Pulmonary artery endothelial cell (primary cell): ENCODE results near the gene TMSB4X. TPM values are rescaled to one million over a fixed set of nuclear protein-coding genes. Genes with fewer than 3 reads are reported as not detected.
"Not testable (repeated sequence)": the region's sequence is repeated elsewhere in the genome, so short reads cannot be mapped to it uniquely, and the experiment has no call there.

Experiments used
- DNase-seq: peaks from one replicate; pipeline ENCODE4 v3.0.0-alpha.2; 2011; ENCODE audit warnings: low read depth, low spot score
- total RNA-seq: library from RNA; depleted of rRNA; stranded (reverse); fragments of >200 nt; gene quantifications from 2 replicates; pipeline ENCODE4 v1.2.3, GENCODE V29; 2014

The TMSB4X gene
- total RNA-seq, 1 donor from 2014 or later, result 23,950 TPM

- DNase-seq, result no peak
Measured at GRCh38 chrX:12954981-12955380, 19.9 kb upstream of the TMSB4X start.

GRCh38 chrX:12955882-12956703 is 18.8 kb upstream of the TMSB4X start:
- DNase-seq, result no peak

- DNase-seq, result no peak
Measured at GRCh38 chrX:12956704-12957534, 18.0 kb upstream of the TMSB4X start.

- no peak for DNase-seq
Measured at GRCh38 chrX:12958059-12958458, 16.9 kb upstream of the TMSB4X start.

- DNase-seq, result no peak
Measured at GRCh38 chrX:12958461-12958860, 16.4 kb upstream of the TMSB4X start.

GRCh38 chrX:12961196-12961718 is 13.7 kb upstream of the TMSB4X start:
- no peak for DNase-seq

GRCh38 chrX:12962041-12962504 is 12.8 kb upstream of the TMSB4X start:
- no peak for DNase-seq

- DNase-seq, result not testable (repeated sequence)
Measured at GRCh38 chrX:12963210-12963850, 11.6 kb upstream of the TMSB4X start.

- no peak for DNase-seq
Measured at GRCh38 chrX:12965131-12965940, 9.6 kb upstream of the TMSB4X start.

GRCh38 chrX:12966151-12966550 is 8.8 kb upstream of the TMSB4X start:
- DNase-seq, result no peak

- no peak for DNase-seq
Measured at GRCh38 chrX:12967711-12968465, 7.0 kb upstream of the TMSB4X start.

GRCh38 chrX:12970691-12971202 is 4.2 kb upstream of the TMSB4X start:
- DNase-seq, result no peak

GRCh38 chrX:12971282-12972003 is 3.5 kb upstream of the TMSB4X start:
- no peak for DNase-seq

GRCh38 chrX:12972243-12972642 is 2.7 kb upstream of the TMSB4X start:
- DNase-seq, result no peak

GRCh38 chrX:12972878-12973560 is 1.9 kb upstream of the TMSB4X start:
- no peak for DNase-seq

GRCh38 chrX:12973561-12974304 is 1.2 kb upstream of the TMSB4X start:
- no peak for DNase-seq

GRCh38 chrX:12974305-12974795 is 560 bp upstream of the TMSB4X start:
- no peak for DNase-seq

GRCh38 chrX:12975670-12975965 is 708 bp downstream of the TMSB4X start:
- DNase-seq, result no peak
